ENCODE measurements around the gene PLIN3. TPM values are rescaled to one million over a fixed set of nuclear protein-coding genes. Genes with fewer than 3 reads are reported as not detected.

The PLIN3 gene
- total and polyA plus RNA-seq, 9 of the 15 experiments (the other 6 are each of a cell fraction or from before 2014, with no cell fraction given) = 7.5 to 75.6 (median 43.1) TPM

DNA sequence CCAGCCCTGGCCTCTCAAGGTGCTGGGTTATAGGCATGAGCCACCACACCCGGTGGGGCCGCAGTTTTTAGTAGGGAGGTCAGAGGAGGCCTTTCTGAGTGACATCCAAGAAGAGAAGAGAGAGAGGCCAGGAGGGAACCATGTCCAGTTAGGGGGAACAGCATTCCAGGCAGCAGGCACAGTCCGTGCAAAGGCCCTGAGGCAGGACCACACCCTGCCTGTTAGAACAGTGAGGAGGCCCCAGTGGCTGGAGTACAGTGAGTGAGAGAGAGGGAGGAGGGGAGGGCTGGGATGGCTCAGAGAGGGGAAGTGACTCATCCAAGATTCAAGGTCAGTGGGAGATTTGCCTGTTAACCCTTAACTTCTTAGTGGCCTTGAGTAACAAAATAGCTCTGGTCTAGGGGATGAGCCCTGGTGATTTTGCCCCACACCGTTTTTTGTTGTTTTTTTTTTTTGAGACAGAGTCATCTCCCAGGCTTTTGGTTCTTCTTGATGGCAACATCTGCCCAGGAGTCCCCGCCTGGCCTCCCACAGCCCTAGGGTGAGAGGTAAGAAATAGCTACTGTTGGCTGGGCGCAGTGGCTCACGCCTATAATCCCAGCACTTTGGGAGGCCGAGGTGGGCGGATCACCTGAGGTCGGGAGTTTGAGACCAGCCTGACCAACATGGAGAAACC, 2.7 kb upstream of the PLIN3 start (continued):
- TF ChIP-seq, protein P1, sequence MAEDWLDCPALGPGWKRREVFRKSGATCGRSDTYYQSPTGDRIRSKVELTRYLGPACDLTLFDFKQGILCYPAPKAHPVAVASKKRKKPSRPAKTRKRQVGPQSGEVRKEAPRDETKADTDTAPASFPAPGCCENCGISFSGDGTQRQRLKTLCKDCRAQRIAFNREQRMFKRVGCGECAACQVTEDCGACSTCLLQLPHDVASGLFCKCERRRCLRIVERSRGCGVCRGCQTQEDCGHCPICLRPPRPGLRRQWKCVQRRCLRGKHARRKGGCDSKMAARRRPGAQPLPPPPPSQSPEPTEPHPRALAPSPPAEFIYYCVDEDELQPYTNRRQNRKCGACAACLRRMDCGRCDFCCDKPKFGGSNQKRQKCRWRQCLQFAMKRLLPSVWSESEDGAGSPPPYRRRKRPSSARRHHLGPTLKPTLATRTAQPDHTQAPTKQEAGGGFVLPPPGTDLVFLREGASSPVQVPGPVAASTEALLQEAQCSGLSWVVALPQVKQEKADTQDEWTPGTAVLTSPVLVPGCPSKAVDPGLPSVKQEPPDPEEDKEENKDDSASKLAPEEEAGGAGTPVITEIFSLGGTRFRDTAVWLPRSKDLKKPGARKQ (CRISPR knock-in tag; IDR thresholded peaks at IDR 0.05) = no peak

GRCh38 chr19:4868286-4868834, 893 bp upstream of the PLIN3 start:
- TSS peak; percentile 63 for BruUV-seq (replicated peaks)
- TF ChIP-seq ZFX (CRISPR knock-in tag; IDR thresholded peaks at IDR 0.05) (0 out of 2 replicates have a peak, but pooled peaks have one; percentile 24), ZNF589 (CRISPR knock-in tag; IDR thresholded peaks at IDR 0.05; ENCODE audit: low read depth) (no peak), SUPT5H (IDR thresholded peaks at IDR 0.05) (no peak), ZNF785 (CRISPR knock-in tag; IDR thresholded peaks at IDR 0.05) (no peak), TBL1XR1 (IDR thresholded peaks at IDR 0.05; ENCODE audit: low read length in 2 of 2) (no peak), HNRNPL (IDR thresholded peaks at IDR 0.05; ENCODE audit: low read depth, low read length) (no peak), ADNP (tag; IDR thresholded peaks at IDR 0.05) (peak; percentile 76)
- TF ChIP-seq, protein P2, sequence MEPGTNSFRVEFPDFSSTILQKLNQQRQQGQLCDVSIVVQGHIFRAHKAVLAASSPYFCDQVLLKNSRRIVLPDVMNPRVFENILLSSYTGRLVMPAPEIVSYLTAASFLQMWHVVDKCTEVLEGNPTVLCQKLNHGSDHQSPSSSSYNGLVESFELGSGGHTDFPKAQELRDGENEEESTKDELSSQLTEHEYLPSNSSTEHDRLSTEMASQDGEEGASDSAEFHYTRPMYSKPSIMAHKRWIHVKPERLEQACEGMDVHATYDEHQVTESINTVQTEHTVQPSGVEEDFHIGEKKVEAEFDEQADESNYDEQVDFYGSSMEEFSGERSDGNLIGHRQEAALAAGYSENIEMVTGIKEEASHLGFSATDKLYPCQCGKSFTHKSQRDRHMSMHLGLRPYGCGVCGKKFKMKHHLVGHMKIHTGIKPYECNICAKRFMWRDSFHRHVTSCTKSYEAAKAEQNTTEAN (CRISPR knock-in tag; IDR thresholded peaks at IDR 0.05) = no peak
- TF ChIP-seq, protein P3, sequence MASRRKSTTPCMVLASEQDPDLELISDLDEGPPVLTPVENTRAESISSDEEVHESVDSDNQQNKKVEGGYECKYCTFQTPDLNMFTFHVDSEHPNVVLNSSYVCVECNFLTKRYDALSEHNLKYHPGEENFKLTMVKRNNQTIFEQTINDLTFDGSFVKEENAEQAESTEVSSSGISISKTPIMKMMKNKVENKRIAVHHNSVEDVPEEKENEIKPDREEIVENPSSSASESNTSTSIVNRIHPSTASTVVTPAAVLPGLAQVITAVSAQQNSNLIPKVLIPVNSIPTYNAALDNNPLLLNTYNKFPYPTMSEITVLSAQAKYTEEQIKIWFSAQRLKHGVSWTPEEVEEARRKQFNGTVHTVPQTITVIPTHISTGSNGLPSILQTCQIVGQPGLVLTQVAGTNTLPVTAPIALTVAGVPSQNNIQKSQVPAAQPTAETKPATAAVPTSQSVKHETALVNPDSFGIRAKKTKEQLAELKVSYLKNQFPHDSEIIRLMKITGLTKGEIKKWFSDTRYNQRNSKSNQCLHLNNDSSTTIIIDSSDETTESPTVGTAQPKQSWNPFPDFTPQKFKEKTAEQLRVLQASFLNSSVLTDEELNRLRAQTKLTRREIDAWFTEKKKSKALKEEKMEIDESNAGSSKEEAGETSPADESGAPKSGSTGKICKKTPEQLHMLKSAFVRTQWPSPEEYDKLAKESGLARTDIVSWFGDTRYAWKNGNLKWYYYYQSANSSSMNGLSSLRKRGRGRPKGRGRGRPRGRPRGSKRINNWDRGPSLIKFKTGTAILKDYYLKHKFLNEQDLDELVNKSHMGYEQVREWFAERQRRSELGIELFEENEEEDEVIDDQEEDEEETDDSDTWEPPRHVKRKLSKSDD (conservative IDR thresholded peaks at IDR 0.05; ENCODE audit: low read length) = no peak

More at GRCh38 chr19:4868286-4868834, 893 bp upstream of the PLIN3 start:
- ATAC-seq (no peak), FAIRE-seq (no peak), DNase-seq (ENCODE audit: extremely low read depth in 1 of 4, low spot score in 3 of 4) (peak in 2 of 4 experiments; percentile 2 to 5)
- Histone ChIP-seq H3K4me1 (replicated peaks in 1 of 2; ENCODE audit: control insufficient read depth in 2 of 2, insufficient read depth in 2 of 2, low read length in 2 of 2) (peaks cover 16 to 35% of the 10 kb centered on the region in 2 experiments), H3K9me3 (replicated peaks; ENCODE audit: control insufficient read depth, insufficient read depth, low read depth, low read length) (no peaks in the 10 kb centered on the region), H4K20me1 (replicated peaks; ENCODE audit: control insufficient read depth, insufficient read depth, low read length) (0 out of 2 replicates have a peak, but pooled peaks cover 5% of the 10 kb centered on the region), H3K9me1 (ENCODE audit: control insufficient read depth, insufficient read depth, low read length) (no peaks in the 10 kb centered on the region), H3K4me3 (no peak overlapping the region), H3K79me2 (ENCODE audit: control insufficient read depth, insufficient read depth, low read length) (peaks cover 21% of the 10 kb centered on the region), H2AFZ (ENCODE audit: low read depth, low read length) (peak overlapping the region; percentile 88; the same call in 1 of the 2 replicates), H3K27me3 (ENCODE audit: control insufficient read depth in 2 of 2, insufficient read depth in 2 of 2, low read length in 2 of 2) (no peaks in the 10 kb centered on the region), H3K27ac (ENCODE audit: extremely low read depth, low read depth, low read length) (peak overlapping the region; percentile 80), H3K36me3 (ENCODE audit: control insufficient read depth, insufficient read depth, low read length) (0 out of 3 replicates have a peak, but pooled peaks cover 2% of the 10 kb centered on the region), H3K4me2 (ENCODE audit: insufficient read depth, low read length) (peak overlapping the region; percentile 85; the same call in 1 of the 2 replicates), H3K9ac (ENCODE audit: insufficient read depth in 1 of 2, low read depth in 2 of 2, low read length in 2 of 2) (peak overlapping the region; percentile 67 to 96)
- intact Hi-C loops (cut with micrococcal nuclease) (loop anchor here (5.0 kb wide), 1 partner anchor 51 kb away; no protein-coding TSS in a partner anchor), in situ Hi-C loops (cut with MboI) (no loop called here)
- CTCF ChIA-PET (ENCODE audit: low intra/inter-chr PET ratio) = no interaction called here
- 45% methylated on average over 10 of the region's 10 CpGs for WGBS (ENCODE audit: insufficient coverage, low coverage, missing lambda C conversion rate)
- POLR2A ChIA-PET = interaction anchor here (0.6 to 2.1 kb wide), 6 partner anchors 14 to 153 kb away, joined by 3 to 6 read pairs (median 4); partner anchors contain the start of gene KDM4B

Measured in K562 (cell line).